ENCODE results near the gene IFIT1. TPM values are rescaled to one million over a fixed set of nuclear protein-coding genes. Genes with fewer than 3 reads are reported as not detected.
A peak's percentile ranks its signal among the peaks of the same experiment; 100 is the strongest.

IFIT1 gene
- total and polyA plus RNA-seq, 2 donors (not counting 3 experiments of a cell fraction or from before 2014, with no cell fraction given) = 0.51 to 0.75 TPM

DNA sequence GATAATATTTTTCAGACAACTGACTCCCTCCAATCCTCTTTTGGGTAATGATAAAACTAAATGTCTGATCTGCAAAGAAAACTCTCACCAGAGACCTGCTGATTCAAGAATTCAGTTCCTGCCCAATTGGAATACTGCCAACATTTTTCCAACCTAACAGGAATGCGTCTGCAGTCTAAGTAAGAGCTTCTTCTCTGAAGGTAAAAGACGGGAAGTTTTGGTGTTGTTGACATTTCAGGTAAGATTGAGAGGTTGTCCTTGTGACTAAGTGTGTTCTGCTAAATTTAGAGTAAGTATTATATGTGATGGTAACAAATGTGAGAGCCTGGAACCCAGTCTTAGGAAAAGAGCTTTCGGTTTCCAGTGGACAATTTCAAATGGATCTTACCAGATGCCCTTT lies 39.6 kb downstream of the IFIT1 start:
- no peaks in the 10 kb centered on the region for H4K20me1 ChIP-seq (replicated peaks; ENCODE audit: control insufficient read depth, extremely low read depth, insufficient read depth, low read length)
- no peaks in the 10 kb centered on the region for H3K9me3 ChIP-seq (replicated peaks; ENCODE audit: control insufficient read depth, insufficient read depth, low read length)
- no peak overlapping the region for H2AFZ ChIP-seq (ENCODE audit: low read depth, low read length)
- no peaks in the 10 kb centered on the region for H3K79me2 ChIP-seq (ENCODE audit: control insufficient read depth, insufficient read depth, low read length)
- H3K27ac ChIP-seq (ENCODE audit: insufficient read depth, low read depth, low read length) = no peak overlapping the region
- H3K9ac ChIP-seq (replicated peaks; ENCODE audit: extremely low read depth, insufficient read depth, low read length) = no peak overlapping the region
- dilution Hi-C loops (cut with MboI; ENCODE audit: extremely low pct_ligation_motif_present, low sequenced_read_pairs) (no loop called here), intact Hi-C loops (cut with micrococcal nuclease) (no loop called here)
- DNase-seq (ENCODE audit: low read depth, low spot score) (peak; percentile 45), FAIRE-seq (peak; percentile 61)
- BruUV-seq (replicated peaks) = no TSS peak
- no peaks in the 10 kb centered on the region for H3K9me1 ChIP-seq (replicated peaks; ENCODE audit: control insufficient read depth, extremely low read depth, insufficient read depth, low read length)
- H3K36me3 ChIP-seq (ENCODE audit: control insufficient read depth in 2 of 2, extremely low read depth in 1 of 2, insufficient read depth in 2 of 2, low read length in 2 of 2) = no peaks in the 10 kb centered on the region
- H3K4me3 ChIP-seq (replicated peaks in 1 of 3; ENCODE audit: insufficient read depth in 1 of 3, low read depth in 1 of 3, low read length in 3 of 3) = no peak overlapping the region
- no peaks in the 10 kb centered on the region for H3K27me3 ChIP-seq (ENCODE audit: control insufficient read depth in 2 of 2, insufficient read depth in 2 of 2, low read length in 2 of 2)
- no peaks in the 10 kb centered on the region for H3K4me1 ChIP-seq (ENCODE audit: control insufficient read depth, extremely low read depth, insufficient read depth, low read length)
- TF ChIP-seq EZH2 (IDR thresholded peaks at IDR 0.05; ENCODE audit: borderline replicate concordance, low read depth, low read length, severe bottlenecking) = no peak
- TF ChIP-seq MYC (IDR thresholded peaks at IDR 0.05; ENCODE audit: low read depth, low read length) = no peak
- TF ChIP-seq FOS (IDR thresholded peaks at IDR 0.05; ENCODE audit: borderline replicate concordance, insufficient read depth, low read length) = no peak
- no peak for TF ChIP-seq JUN (IDR thresholded peaks at IDR 0.05; ENCODE audit: borderline replicate concordance, insufficient read depth, insufficient read length, low read depth)
- TF ChIP-seq POLR2A (IDR thresholded peaks at IDR 0.05; ENCODE audit: low read depth, low read length) = no peak
- TF ChIP-seq POLR2AphosphoS5 (IDR thresholded peaks at IDR 0.05; ENCODE audit: insufficient read depth, low read depth, low read length) = no peak
- TF ChIP-seq, protein P1, sequence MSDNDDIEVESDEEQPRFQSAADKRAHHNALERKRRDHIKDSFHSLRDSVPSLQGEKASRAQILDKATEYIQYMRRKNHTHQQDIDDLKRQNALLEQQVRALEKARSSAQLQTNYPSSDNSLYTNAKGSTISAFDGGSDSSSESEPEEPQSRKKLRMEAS (IDR thresholded peaks at IDR 0.05; ENCODE audit: insufficient read depth, insufficient read length) = no peak
- TF ChIP-seq, protein P2, sequence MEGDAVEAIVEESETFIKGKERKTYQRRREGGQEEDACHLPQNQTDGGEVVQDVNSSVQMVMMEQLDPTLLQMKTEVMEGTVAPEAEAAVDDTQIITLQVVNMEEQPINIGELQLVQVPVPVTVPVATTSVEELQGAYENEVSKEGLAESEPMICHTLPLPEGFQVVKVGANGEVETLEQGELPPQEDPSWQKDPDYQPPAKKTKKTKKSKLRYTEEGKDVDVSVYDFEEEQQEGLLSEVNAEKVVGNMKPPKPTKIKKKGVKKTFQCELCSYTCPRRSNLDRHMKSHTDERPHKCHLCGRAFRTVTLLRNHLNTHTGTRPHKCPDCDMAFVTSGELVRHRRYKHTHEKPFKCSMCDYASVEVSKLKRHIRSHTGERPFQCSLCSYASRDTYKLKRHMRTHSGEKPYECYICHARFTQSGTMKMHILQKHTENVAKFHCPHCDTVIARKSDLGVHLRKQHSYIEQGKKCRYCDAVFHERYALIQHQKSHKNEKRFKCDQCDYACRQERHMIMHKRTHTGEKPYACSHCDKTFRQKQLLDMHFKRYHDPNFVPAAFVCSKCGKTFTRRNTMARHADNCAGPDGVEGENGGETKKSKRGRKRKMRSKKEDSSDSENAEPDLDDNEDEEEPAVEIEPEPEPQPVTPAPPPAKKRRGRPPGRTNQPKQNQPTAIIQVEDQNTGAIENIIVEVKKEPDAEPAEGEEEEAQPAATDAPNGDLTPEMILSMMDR (IDR thresholded peaks at IDR 0.05; ENCODE audit: extremely low read depth in 1 of 2, insufficient read depth in 1 of 2, low read depth in 1 of 2, low read length in 2 of 2) = no peak
- no peak for TF ChIP-seq GATA2 (IDR thresholded peaks at IDR 0.05; ENCODE audit: insufficient read depth, insufficient read length, low read depth, low read length)
- ChIA-PET POLR2A (no interaction called here), CTCF (interaction anchor here (0.8 to 2.0 kb wide), 6 partner anchors 14 to 133 kb away, joined by 3 to 8 read pairs (median 4); no protein-coding TSS in a partner anchor)
- H3K4me2 ChIP-seq (ENCODE audit: insufficient read depth, low read length) = no peak overlapping the region

All from endothelial cell of umbilical vein (primary cell).